ENCODE results near the gene OR9A2. TPM values are rescaled to one million over a fixed set of nuclear protein-coding genes. Genes with fewer than 3 reads are reported as not detected.

The OR9A2 gene
- total RNA-seq, 1 experiment from 2014 or later, result not detected

Other genes with a start within 250 kb of the OR9A2 start
- gene EPHB6, start 172.1 kb downstream of the OR9A2 start, total RNA-seq (2014; rRNA removed; shearing (Covaris generic)), result 35.9 and 45.9 TPM in 2 replicates
- gene TRPV6, start 141.4 kb downstream of the OR9A2 start, total RNA-seq (2014; rRNA removed; shearing (Covaris generic)), result 0.55 and 0.56 TPM in 2 replicates
- 0.18 TPM in 1 of 2 replicates, not detected in the other for gene TRPV5, start 93.4 kb downstream of the OR9A2 start, total RNA-seq (2014; rRNA removed; shearing (Covaris generic))
- not detected in 2 replicates for gene LLCFC1, start 87.6 kb downstream of the OR9A2 start, total RNA-seq (2014; rRNA removed; shearing (Covaris generic))
- gene KEL, start 64.8 kb downstream of the OR9A2 start, total RNA-seq (2014; rRNA removed; shearing (Covaris generic)), result 0.13 TPM in 1 of 2 replicates, not detected in the other
- gene OR6V1, start 25.2 kb upstream of the OR9A2 start, total RNA-seq (2014; rRNA removed; shearing (Covaris generic)), result not detected in 2 replicates
- not detected in 2 replicates for gene PIP, start 104.9 kb upstream of the OR9A2 start, total RNA-seq (2014; rRNA removed; shearing (Covaris generic))
- gene TAS2R39, start 156.3 kb upstream of the OR9A2 start, total RNA-seq (2014; rRNA removed; shearing (Covaris generic)), result not detected in 2 replicates
- gene TAS2R40, start 194.9 kb upstream of the OR9A2 start, total RNA-seq (2014; rRNA removed; shearing (Covaris generic)), result not detected in 2 replicates
- gene GSTK1, start 236.3 kb upstream of the OR9A2 start, total RNA-seq (2014; rRNA removed; shearing (Covaris generic)), result 298 and 301 TPM in 2 replicates